K562 (cell line): ENCODE data around the gene ZBTB16. TPM values are rescaled to one million over a fixed set of nuclear protein-coding genes. Genes with fewer than 3 reads are reported as not detected.

Experiments
- ATAC-seq: fragments of 200-7000 bp; cut with Tn5 transposase; 3 replicates; pipeline ENCODE4 v1.9.1; 2020; ENCODE audit warnings: moderate library complexity
- BruUV-seq: library from RNA; stranded (reverse); fragments of 400-500 nt; replicated peaks from 2 replicates; lab custom pipeline; 2021; lab: Mats Ljungman, UMichigan
- CTCF ChIA-PET: fragments of 300-600 bp; formaldehyde crosslinking; extraction: SDS; loops from one replicate; lab custom pipeline; 2021; ENCODE audit warnings: low intra/inter-chr PET ratio; lab: Yijun Ruan, JAX
- POLR2A ChIA-PET: fragments of 300-600, 350-650 bp; sonication (Branson Sonifier 250); formaldehyde crosslinking; extraction: SDS; loops from one replicate; lab custom pipeline; 2021; ENCODE audit warnings: antibody characterized with exemption, inconsistent platforms; lab: Yijun Ruan, JAX
- DNase-seq, 4 experiments: peaks; one replicate each; pipeline versions ENCODE4 v3.0.0 to v3.0.0-alpha.2; 2011 to 2018; ENCODE audit warnings: low spot score in 3 of 4, mixed read lengths in 3 of 4; ENCODE audit errors: extremely low read depth in 1 of 4
- FAIRE-seq: peaks from 2 replicates; lab custom pipeline; 2011; peaks lifted over from hg19 to GRCh38; lab: Jason Lieb, UNC
- H2AFZ ChIP-seq: 2 replicates; pipeline ENCODE4 v1.6.0; 2011; ENCODE audit warnings: low read depth, low read length, control low read depth, inconsistent platforms
- H3K27ac ChIP-seq: fragments of 200-600 bp; 3 replicates; pipeline ENCODE4 v1.8.0; 2011; ENCODE audit warnings: low read depth, mild to moderate bottlenecking, control low read depth, inconsistent platforms, low read length, moderate library complexity, mixed read lengths; ENCODE audit errors: extremely low read depth
- H3K27me3 ChIP-seq, 2 experiments: fragments of 300-600 bp in 1 of 2; 2 replicates in 1 of 2; 3 replicates in 1 of 2; pipeline versions ENCODE4 v1.6.0 to v1.8.0; 2011; ENCODE audit warnings: inconsistent platforms in 2 of 2, low read length in 2 of 2, mild to moderate bottlenecking in 1 of 2, mixed read lengths in 1 of 2, moderate library complexity in 1 of 2; ENCODE audit not compliant: control insufficient read depth in 2 of 2, insufficient read depth in 2 of 2
- H3K36me3 ChIP-seq: fragments of 300-600 bp; 3 replicates; pipeline ENCODE4 v1.8.0; 2011; ENCODE audit warnings: mild to moderate bottlenecking, low read length, inconsistent platforms; ENCODE audit not compliant: control insufficient read depth, insufficient read depth
- H3K4me1 ChIP-seq, 2 experiments: fragments of 200-600 bp in 1 of 2; replicated peaks in 1 of 2; 2 replicates in 1 of 2; 3 replicates in 1 of 2; pipeline versions ENCODE4 v1.5.1 to v1.8.0; 2011; ENCODE audit warnings: inconsistent platforms in 2 of 2, low read length in 2 of 2, mild to moderate bottlenecking in 1 of 2, mixed read lengths in 1 of 2, moderate library complexity in 1 of 2; ENCODE audit not compliant: control insufficient read depth in 2 of 2, insufficient read depth in 2 of 2
- H3K4me2 ChIP-seq: 2 replicates; pipeline ENCODE4 v1.6.1; 2011; ENCODE audit warnings: low read length, control low read depth, inconsistent platforms, mixed read lengths; ENCODE audit not compliant: insufficient read depth
- H3K4me3 ChIP-seq: fragments of 200-600 bp; sonication (generic), shearing (Covaris generic); 2 replicates; pipeline ENCODE4 v1.5.1; 2016; ENCODE audit warnings: control low read depth, inconsistent platforms
- H3K79me2 ChIP-seq: fragments of 200-600 bp; 3 replicates; pipeline ENCODE4 v1.8.0; 2011; ENCODE audit warnings: low read length, inconsistent platforms; ENCODE audit not compliant: control insufficient read depth, insufficient read depth
- H3K9ac ChIP-seq, 2 experiments: 2 replicates each; pipeline versions ENCODE4 v1.6.0 to v1.6.1; 2011; ENCODE audit warnings: low read depth in 2 of 2, low read length in 2 of 2, control low read depth in 1 of 2, inconsistent platforms in 1 of 2, mild to moderate bottlenecking in 1 of 2, mixed read lengths in 1 of 2; ENCODE audit not compliant: insufficient read depth in 1 of 2
- H3K9me1 ChIP-seq: one replicate; pipeline ENCODE4 v1.6.0; 2011; ENCODE audit warnings: inconsistent platforms, mild to moderate bottlenecking, low read length, moderate library complexity; ENCODE audit not compliant: control insufficient read depth, insufficient read depth
- H3K9me3 ChIP-seq: replicated peaks from 2 replicates; pipeline ENCODE4 v1.5.1; 2011; ENCODE audit warnings: low read depth, low read length, inconsistent platforms; ENCODE audit not compliant: control insufficient read depth, insufficient read depth
- H4K20me1 ChIP-seq: replicated peaks from 2 replicates; pipeline ENCODE4 v1.6.1; 2011; ENCODE audit warnings: low read length, inconsistent platforms, mixed read lengths; ENCODE audit not compliant: control insufficient read depth, insufficient read depth
- CEBPG ChIP-seq, 3 experiments: fragments of 200-800 bp in 1 of 3; sonication (Bioruptor generic) in 1 of 3; sonication (generic) in 1 of 3; formaldehyde crosslinking in 1 of 3; IDR thresholded peaks in 2 of 3; conservative IDR thresholded peaks in 1 of 3; 2 replicates each; pipeline versions ENCODE4 v1.6.1 to v1.8.0; 2016 to 2022; ENCODE audit warnings: missing compliant biosample characterization in 2 of 3, missing genetic modification characterization in 2 of 3, mild to moderate bottlenecking in 1 of 3, missing genetic modification reagents in 1 of 3
- GTF2F1 ChIP-seq: IDR thresholded peaks from 2 replicates; pipeline ENCODE4 v1.6.1; 2011; ENCODE audit warnings: low read depth, low read length, improper control_type of control experiment
- MTA2 ChIP-seq: fragments of 450-650 bp; IDR thresholded peaks from 2 replicates; pipeline ENCODE4 v1.6.1; 2016; ENCODE audit warnings: low read depth
- REST ChIP-seq, 2 experiments: fragments of 450-650 bp; formaldehyde crosslinking in 1 of 2; IDR thresholded peaks; 2 replicates each; pipeline versions ENCODE4 v1.4.0 to v1.6.1; 2014 to 2020; ENCODE audit warnings: mild to moderate bottlenecking in 2 of 2, borderline replicate concordance in 1 of 2, low read depth in 1 of 2
- WGBS: fragments of 100-300 bp; shearing (Covaris generic); methylation state at CpG from one replicate; pipeline ENCODE4 v1.1.6; 2016; ENCODE audit warnings: low coverage, mixed read lengths; ENCODE audit not compliant: insufficient coverage; ENCODE audit errors: missing lambda C conversion rate; 5-methylcytosine and 5-hydroxymethylcytosine counted together
- in situ Hi-C: fragments of 300-500 bp; cut with MboI; formaldehyde crosslinking; loops from 4 replicates; pipeline ENCODE4 v1.15.0; 2018; ENCODE audit warnings: inconsistent platforms, mixed read lengths
- intact Hi-C: fragments of 100-400 bp; cut with micrococcal nuclease; formaldehyde crosslinking; loops from 2 replicates; pipeline ENCODE4 v1.14.2; 2022
- polyA plus RNA-seq, 8 experiments: library from polyadenylated mRNA; depleted of rRNA in 4 of 8; stranded (reverse) in 5 of 8; unstranded in 3 of 8; fragments of >200 nt; fragmentation: Nextera tagmentation in 2 of 8; fragmentation: Illumina TruSeq in 1 of 8; extraction: Ambion mirVana in 2 of 8; extraction: Trizol in 1 of 8; gene quantifications; 2 replicates each; pipeline versions ENCODE4 v1.2.1 to v1.2.3, GENCODE V29; 2011 to 2014; ENCODE audit warnings: inconsistent platforms in 1 of 8, missing spikeins in 1 of 8
- total RNA-seq, 7 experiments: library from RNA; depleted of rRNA in 6 of 7; stranded (reverse); fragments of >200 nt in 6 of 7; fragmentation: Illumina TruSeq in 2 of 7; extraction: Trizol in 2 of 7; gene quantifications; 2 replicates each; pipeline versions ENCODE4 v1.2.1 to v1.2.3, GENCODE V29; 2011 to 2021; ENCODE audit warnings: low replicate concordance in 1 of 7

ZBTB16 gene
- total and polyA plus RNA-seq, 9 of the 15 experiments (the other 6 are each of a cell fraction or from before 2014, with no cell fraction given): 0.06 to 0.40 (median 0.24) TPM; not detected in 4

DNA sequence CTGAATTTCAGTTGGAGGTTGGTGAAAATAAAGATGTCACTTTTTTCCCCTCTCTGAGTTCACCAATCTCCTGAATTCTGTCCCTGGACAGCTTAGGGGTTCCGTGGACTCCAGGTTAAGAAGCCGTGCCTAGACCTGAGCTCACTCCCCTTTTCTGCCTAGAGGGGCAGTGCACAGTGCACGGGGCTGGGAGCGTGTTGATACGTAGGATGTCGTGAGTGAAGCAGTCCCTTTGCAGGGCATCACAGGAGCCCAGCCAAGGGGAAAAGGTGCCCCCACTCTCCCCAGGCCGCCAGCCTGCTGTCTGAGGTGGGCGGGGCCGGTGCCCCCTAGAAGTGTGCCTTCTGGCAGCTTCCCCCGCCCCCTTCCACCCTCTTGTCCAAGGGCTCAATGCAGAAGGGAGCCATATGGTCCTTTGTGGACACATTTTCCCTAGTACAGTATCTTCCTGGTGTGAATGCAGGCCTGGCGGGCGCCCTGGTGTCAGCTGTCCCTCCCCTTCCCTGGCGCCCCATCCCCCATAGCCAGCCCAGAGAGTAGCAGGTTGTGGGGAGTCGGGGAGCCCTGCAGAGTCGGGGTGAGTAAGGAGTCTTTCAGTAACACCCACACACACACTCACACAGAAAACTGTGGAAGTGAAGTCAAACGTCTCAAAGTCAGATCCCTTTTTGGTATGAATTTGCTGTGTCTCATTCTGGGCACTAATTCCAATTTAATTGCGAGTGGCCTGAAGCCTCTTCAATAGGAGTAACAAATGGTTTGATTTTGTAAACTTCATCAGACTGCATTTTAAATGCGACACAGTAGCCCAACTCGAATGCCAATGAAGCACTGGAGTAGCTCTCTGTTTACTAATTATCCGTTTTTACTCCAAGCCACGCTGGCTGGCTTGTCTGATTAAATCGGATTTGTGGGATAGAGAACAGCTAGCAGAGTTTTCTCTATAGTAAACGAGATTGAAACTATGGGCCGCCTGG lies 169.2 kb downstream of the ZBTB16 start (continued):
- TF ChIP-seq CEBPG (CRISPR knock-in tag; IDR thresholded peaks at IDR 0.05) (no peak), CEBPG (tag; conservative IDR thresholded peaks at IDR 0.05 in 1 of 2, IDR thresholded peaks at IDR 0.05 in 1 of 2) (no peak)
- TF ChIP-seq, all 486 proteins: peak for 0

- CTCF ChIA-PET: no interaction called here
- WGBS: 66% methylated on average over 13 of the region's 15 CpGs
- no peak for ATAC-seq
- H3K79me2 ChIP-seq: no peaks in the 10 kb centered on the region
- BruUV-seq: no TSS peak
- no peaks in the 10 kb centered on the region for H4K20me1 ChIP-seq
- no peaks in the 10 kb centered on the region for H3K9me3 ChIP-seq
- intact Hi-C loops: no loop called here
- peaks cover 20 to 21% of the 10 kb centered on the region in 2 experiments for H3K4me1 ChIP-seq
- FAIRE-seq: no peak
- H3K36me3 ChIP-seq: no peaks in the 10 kb centered on the region
- H3K4me3 ChIP-seq: no peak overlapping the region
- TF ChIP-seq REST (IDR thresholded peaks at IDR 0.05; ENCODE audit: borderline replicate concordance) (0 out of 2 replicates have a peak, but pooled peaks have one; percentile 13), REST (CRISPR knock-in tag; IDR thresholded peaks at IDR 0.05; ENCODE audit: low read depth) (no peak), GTF2F1 (no peak), MTA2 (no peak)
- TF ChIP-seq, all 486 proteins: peak for 1
- H3K27me3 ChIP-seq: no peaks in the 10 kb centered on the region
- H3K9ac ChIP-seq: no peak overlapping the region
- no peak overlapping the region for H3K27ac ChIP-seq
- no peak overlapping the region for H3K4me2 ChIP-seq
- DNase-seq: no peak
- H2AFZ ChIP-seq: no peak overlapping the region; the same call in 1 of the 2 replicates
- POLR2A ChIA-PET: interaction anchor here (1.8 to 2.2 kb wide), 2 partner anchors 9 to 14 kb away, joined by 4 to 8 read pairs; no protein-coding TSS in a partner anchor
- no peaks in the 10 kb centered on the region for H3K9me1 ChIP-seq
- in situ Hi-C loops: no loop called here
Measured at GRCh38 chr11:114230031-114230704, 170.7 kb downstream of the ZBTB16 start.
